Measurements from ENCODE around the gene SMIM10L2A. TPM values are rescaled to one million over a fixed set of nuclear protein-coding genes. Genes with fewer than 3 reads are reported as not detected.

Gene SMIM10L2A
- total and polyA plus RNA-seq, 2 experiments from 2014 or later, result 1.4 to 5.6 TPM

GRCh38 chrX:135416546-135416945 lies 5.2 kb upstream of the SMIM10L2A start (continued):
- no peak for TF ChIP-seq ZNF462 (CRISPR knock-in tag; IDR thresholded peaks at IDR 0.05)
- TF ChIP-seq NANOG (IDR thresholded peaks at IDR 0.05; ENCODE audit: borderline replicate concordance), result no peak
- TF ChIP-seq POLR2AphosphoS5 (IDR thresholded peaks at IDR 0.05; ENCODE audit: low read depth), result no peak
- TF ChIP-seq JUNB (IDR thresholded peaks at IDR 0.05; ENCODE audit: unreplicated experiment), result no peak
- TF ChIP-seq CTCF (conservative IDR thresholded peaks at IDR 0.05; ENCODE audit: low read depth in 2 of 2), result no peak
- TF ChIP-seq EZH2 (IDR thresholded peaks at IDR 0.05; ENCODE audit: low read depth, unreplicated experiment), result no peak
- no peak for TF ChIP-seq STAT1 (IDR thresholded peaks at IDR 0.05; ENCODE audit: unreplicated experiment)
- no peak for TF ChIP-seq ETS1 (IDR thresholded peaks at IDR 0.05)
- no peak for TF ChIP-seq ZNF114 (CRISPR knock-in tag; IDR thresholded peaks at IDR 0.05)

All from GM23338 (cell line).